Measurements from ENCODE around the gene TANC1. TPM values are rescaled to one million over a fixed set of nuclear protein-coding genes. Genes with fewer than 3 reads are reported as not detected.

The TANC1 gene
- polyA plus RNA-seq, 2 of the 4 experiments (the other 2 are of a cell fraction): 9.2 to 21.2 TPM

GRCh38 chr2:158953926-158954763 lies 14.3 kb upstream of the TANC1 start (continued):
- TF ChIP-seq HES2 (IDR thresholded peaks at IDR 0.05): no peak
- no peak for TF ChIP-seq SREBF2 (IDR thresholded peaks at IDR 0.05)
- no peak for TF ChIP-seq MAFK (IDR thresholded peaks at IDR 0.05; ENCODE audit: partially characterized antibody)
- TF ChIP-seq ZFP36 (IDR thresholded peaks at IDR 0.05; ENCODE audit: borderline replicate concordance, partially characterized antibody): no peak
- TF ChIP-seq CBX2 (IDR thresholded peaks at IDR 0.05; ENCODE audit: borderline replicate concordance, low read depth): no peak
- no peak for TF ChIP-seq MAZ (IDR thresholded peaks at IDR 0.05; ENCODE audit: borderline replicate concordance, low read depth, low read length)
- no peak for TF ChIP-seq JUNB (IDR thresholded peaks at IDR 0.05)
- TF ChIP-seq ZNF302 (CRISPR knock-in tag; IDR thresholded peaks at IDR 0.05): no peak
- no peak for TF ChIP-seq CHD2 (IDR thresholded peaks at IDR 0.05; ENCODE audit: low read length, partially characterized antibody)
- no peak for TF ChIP-seq MYC (IDR thresholded peaks at IDR 0.05; ENCODE audit: borderline replicate concordance, low read length)
- TF ChIP-seq ZC3H11A (IDR thresholded peaks at IDR 0.05): no peak
- TF ChIP-seq RFX5 (IDR thresholded peaks at IDR 0.05): no peak
- TF ChIP-seq PHF8 (IDR thresholded peaks at IDR 0.05; ENCODE audit: borderline replicate concordance, low read depth): no peak

- no peak for FAIRE-seq
- no peaks in the 10 kb centered on the region for H3K9me3 ChIP-seq
- TF ChIP-seq ZSCAN20 (CRISPR knock-in tag; IDR thresholded peaks at IDR 0.05) (no peak), EHMT2 (IDR thresholded peaks at IDR 0.05; ENCODE audit: low read depth) (no peak), EHF (CRISPR knock-in tag; IDR thresholded peaks at IDR 0.05) (no peak), HMGXB4 (CRISPR knock-in tag; IDR thresholded peaks at IDR 0.05; ENCODE audit: borderline replicate concordance) (no peak), NR3C1 (IDR thresholded peaks at IDR 0.05) (no peak)
- 31% methylated on average over 2 of the region's 2 CpGs for WGBS (ENCODE audit: missing lambda C conversion rate)
- H3K4me1 ChIP-seq: peaks cover 18% of the 10 kb centered on the region
- no peak overlapping the region for H3K27ac ChIP-seq
- no peak overlapping the region for H3K4me2 ChIP-seq
- no peak for DNase-seq (ENCODE audit: low read depth in 1 of 2, low spot score in 1 of 2)
- no peak for ATAC-seq
- H3K4me3 ChIP-seq: no peak overlapping the region
- ChIA-PET CTCF (interaction anchor here (1.4 kb wide), 1 partner anchor 163 kb away, joined by 3 read pairs; no protein-coding TSS in a partner anchor), POLR2A (interaction anchor here (1.2 kb wide), 1 partner anchor 13 kb away, joined by 3 read pairs; the partner anchor contains the start of gene TANC1)
These were observed 12.5 kb upstream of the TANC1 start for GRCh38 chr2:158955842-158956365.

- no peak for DNase-seq (ENCODE audit: low read depth in 1 of 2, low spot score in 1 of 2)
- FAIRE-seq: no peak
- POLR2A ChIA-PET: no interaction called here
- H3K4me1 ChIP-seq: peaks cover 15% of the 10 kb centered on the region
- CTCF ChIA-PET: no interaction called here
- no peak overlapping the region for H3K4me2 ChIP-seq
- H3K4me3 ChIP-seq: no peak overlapping the region
- WGBS (ENCODE audit: missing lambda C conversion rate): 96% methylated on average over 1 of the region's 1 CpG
- H3K27ac ChIP-seq: no peak overlapping the region
- H3K9me3 ChIP-seq: no peaks in the 10 kb centered on the region
- no peak for ATAC-seq
- no peak for TF ChIP-seq USF2 (IDR thresholded peaks at IDR 0.05)
- TF ChIP-seq ZNF302 (CRISPR knock-in tag; IDR thresholded peaks at IDR 0.05): no peak
- TF ChIP-seq RARB (CRISPR knock-in tag; IDR thresholded peaks at IDR 0.05): no peak
- TF ChIP-seq EP300 (IDR thresholded peaks at IDR 0.05): no peak
- TF ChIP-seq ESRRA (IDR thresholded peaks at IDR 0.05; ENCODE audit: borderline replicate concordance, low read length): no peak
- no peak for TF ChIP-seq HDAC2 (IDR thresholded peaks at IDR 0.05)
- TF ChIP-seq SREBF2 (IDR thresholded peaks at IDR 0.05): no peak
- no peak for TF ChIP-seq HOXB5 (CRISPR knock-in tag; IDR thresholded peaks at IDR 0.05)
- no peak for TF ChIP-seq PBX3 (IDR thresholded peaks at IDR 0.05)
- TF ChIP-seq ZSCAN20 (CRISPR knock-in tag; IDR thresholded peaks at IDR 0.05): no peak
- TF ChIP-seq NPAS2 (CRISPR knock-in tag; IDR thresholded peaks at IDR 0.05; ENCODE audit: borderline replicate concordance): no peak
- TF ChIP-seq EHMT2 (IDR thresholded peaks at IDR 0.05; ENCODE audit: low read depth): no peak
These were observed 10.1 kb upstream of the TANC1 start for GRCh38 chr2:158958365-158958764.

Data from A549 (cell line).